Gastrocnemius medialis (tissue), 4 donors: ENCODE results near the gene MRTO4. TPM values are rescaled to one million over a fixed set of nuclear protein-coding genes. Genes with fewer than 3 reads are reported as not detected.

Experiments
- ATAC-seq, 2 donors: fragments of 150-250 bp; one replicate each; pipeline ENCODE4 v1.9.1; 2016
- DNase-seq, 2 donors: peaks; one replicate each; pipeline ENCODE4 v3.0.0-alpha.2; 2019
- H3K27ac ChIP-seq, 4 donors: fragments of 200-600 bp; sonication (generic); 1 replicate in 1 of 4; 2 replicates in 3 of 4; pipeline ENCODE4 v1.5.1; 2016 to 2018; ENCODE audit warnings: mild to moderate bottlenecking in 2 of 4, moderate library complexity in 1 of 4
- H3K27me3 ChIP-seq, 3 donors: fragments of 200-600 bp; sonication (generic) in 2 of 3; 1 replicate in 1 of 3; 2 replicates in 2 of 3; pipeline versions ENCODE4 v1.5.1 to v1.6.0; 2016 to 2019; ENCODE audit warnings: mild to moderate bottlenecking in 1 of 3, moderate library complexity in 1 of 3
- H3K36me3 ChIP-seq, 2 donors: fragments of 200-600 bp; sonication (generic) in 1 of 2; one replicate each; pipeline ENCODE4 v1.5.1; 2017 to 2018
- H3K4me1 ChIP-seq, 2 donors: fragments of 200-600 bp; sonication (generic) in 1 of 2; one replicate each; pipeline ENCODE4 v1.5.1; 2016 to 2017; ENCODE audit warnings: mild to moderate bottlenecking in 2 of 2
- H3K4me3 ChIP-seq, 4 donors: fragments of 200-600 bp; sonication (generic) in 3 of 4; 1 replicate in 1 of 4; 2 replicates in 3 of 4; pipeline ENCODE4 v1.5.1; 2016 to 2019; ENCODE audit warnings: mild to moderate bottlenecking in 2 of 4
- H3K9me3 ChIP-seq, 3 donors: fragments of 200-600 bp; sonication (generic) in 2 of 3; 1 replicate in 1 of 3; 2 replicates in 2 of 3; pipeline ENCODE4 v1.5.1; 2016 to 2019
- POLR2A ChIP-seq, 2 donors: fragments of 450-650 bp; IDR thresholded peaks; one replicate each; pipeline ENCODE4 v1.6.1; 2017; ENCODE audit warnings: antibody characterized with exemption in 2 of 2, mild to moderate bottlenecking in 2 of 2, moderate library complexity in 2 of 2
- in situ Hi-C, 4 donors: fragments of 200-750 bp; cut with MboI; loops; one replicate each; pipeline versions ENCODE4 v1.15.0 to v1.8.0; 2017; ENCODE audit warnings: low sequenced_read_pairs in 4 of 4
- intact Hi-C: fragments of 100-400 bp; cut with DNase I; formaldehyde crosslinking; loops from one replicate; pipeline ENCODE4 v1.15.1; 2023; ENCODE audit warnings: low total_unique reads
- total RNA-seq, 4 donors: library from RNA; depleted of rRNA; stranded (reverse); fragments of >200 nt; gene quantifications; one replicate each; pipeline versions ENCODE4 v1.1.0 to v1.2.3, GENCODE V29; 2016
- TF ChIP-seq, protein P1 (sequence below), 5 experiments: fragments of 450-650 bp in 3 of 5; fragments of 200-600 bp in 2 of 5; sonication (generic) in 2 of 5; IDR thresholded peaks in 4 of 5; conservative IDR thresholded peaks in 1 of 5; 1 replicate in 4 of 5; 2 replicates in 1 of 5; pipeline ENCODE4 v1.5.1; 2016 to 2019; ENCODE audit warnings: antibody characterized with exemption in 5 of 5, mild to moderate bottlenecking in 3 of 5, moderate library complexity in 3 of 5

Gene MRTO4
- total RNA-seq, 4 donors from 2014 or later = 19.2 to 28.8 (median 26.7) TPM

DNA sequence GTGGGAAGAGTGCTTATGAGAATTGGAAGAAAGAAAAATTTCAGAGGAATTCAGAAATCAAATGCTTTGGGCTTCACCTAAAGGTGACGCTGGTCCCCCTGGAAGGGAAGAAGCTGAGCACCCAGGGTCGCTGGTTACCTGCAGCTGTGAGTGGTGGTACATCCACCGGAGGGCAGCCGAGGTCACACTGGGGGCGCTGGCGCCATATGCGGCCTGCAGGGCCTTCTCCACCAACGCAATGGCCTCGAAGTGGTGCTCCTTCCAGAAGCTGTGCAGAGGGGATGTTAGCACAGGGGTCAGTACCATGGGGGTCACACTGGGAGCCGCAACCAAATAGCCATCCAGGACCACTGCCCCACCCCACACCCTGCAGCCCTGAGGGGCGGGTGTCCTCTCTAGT lies 54.3 kb downstream of the MRTO4 start:
- Histone ChIP-seq H3K4me1 (peaks cover 3 to 4% of the 10 kb centered on the region in 2 donors), H3K27me3 (no peaks in the 10 kb centered on the region), H3K27ac (no peak overlapping the region), H3K36me3 (peaks cover 0 to 55% of the 10 kb centered on the region in 2 donors), H3K9me3 (no peaks in the 10 kb centered on the region), H3K4me3 (no peak overlapping the region)
- DNase-seq (no peak), ATAC-seq (no peak)
- TF ChIP-seq, protein P1, sequence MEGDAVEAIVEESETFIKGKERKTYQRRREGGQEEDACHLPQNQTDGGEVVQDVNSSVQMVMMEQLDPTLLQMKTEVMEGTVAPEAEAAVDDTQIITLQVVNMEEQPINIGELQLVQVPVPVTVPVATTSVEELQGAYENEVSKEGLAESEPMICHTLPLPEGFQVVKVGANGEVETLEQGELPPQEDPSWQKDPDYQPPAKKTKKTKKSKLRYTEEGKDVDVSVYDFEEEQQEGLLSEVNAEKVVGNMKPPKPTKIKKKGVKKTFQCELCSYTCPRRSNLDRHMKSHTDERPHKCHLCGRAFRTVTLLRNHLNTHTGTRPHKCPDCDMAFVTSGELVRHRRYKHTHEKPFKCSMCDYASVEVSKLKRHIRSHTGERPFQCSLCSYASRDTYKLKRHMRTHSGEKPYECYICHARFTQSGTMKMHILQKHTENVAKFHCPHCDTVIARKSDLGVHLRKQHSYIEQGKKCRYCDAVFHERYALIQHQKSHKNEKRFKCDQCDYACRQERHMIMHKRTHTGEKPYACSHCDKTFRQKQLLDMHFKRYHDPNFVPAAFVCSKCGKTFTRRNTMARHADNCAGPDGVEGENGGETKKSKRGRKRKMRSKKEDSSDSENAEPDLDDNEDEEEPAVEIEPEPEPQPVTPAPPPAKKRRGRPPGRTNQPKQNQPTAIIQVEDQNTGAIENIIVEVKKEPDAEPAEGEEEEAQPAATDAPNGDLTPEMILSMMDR (IDR thresholded peaks at IDR 0.05 in 4 of 5, conservative IDR thresholded peaks at IDR 0.05 in 1 of 5) = no peak
- TF ChIP-seq POLR2A (IDR thresholded peaks at IDR 0.05) = no peak
- in situ Hi-C loops (no loop called here), intact Hi-C loops (no loop called here)

DNA sequence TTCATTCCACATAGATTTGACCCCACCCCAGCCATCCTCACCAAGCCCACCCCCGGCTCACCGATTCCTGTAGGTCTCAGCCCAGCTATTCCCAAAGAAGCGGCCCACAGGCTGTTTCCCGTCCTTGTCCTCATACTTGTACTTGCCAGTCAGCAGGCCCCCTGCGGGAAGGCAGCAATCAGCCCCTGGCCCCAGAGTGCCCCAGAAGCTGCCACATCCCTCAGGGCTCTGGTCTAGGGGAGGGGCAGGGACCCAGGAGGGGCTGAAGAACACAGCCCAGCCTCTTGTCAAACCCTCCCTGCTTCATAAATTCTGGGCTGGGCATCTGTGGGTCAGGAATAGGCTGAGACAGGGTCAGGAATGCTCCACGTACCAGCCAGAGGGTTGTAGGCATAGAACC lies 55.3 kb downstream of the MRTO4 start:
- DNase-seq (no peak), ATAC-seq (no peak)
- in situ Hi-C loops (no loop called here), intact Hi-C loops (no loop called here)
- Histone ChIP-seq H3K9me3 (no peaks in the 10 kb centered on the region), H3K4me1 (peaks cover 10% of the 10 kb centered on the region in 2 donors), H3K4me3 (no peak overlapping the region), H3K27ac (no peak overlapping the region), H3K27me3 (no peaks in the 10 kb centered on the region), H3K36me3 (peaks cover 0 to 55% of the 10 kb centered on the region in 2 donors)
- TF ChIP-seq, protein P1 (IDR thresholded peaks at IDR 0.05 in 4 of 5, conservative IDR thresholded peaks at IDR 0.05 in 1 of 5) = no peak
- TF ChIP-seq POLR2A (IDR thresholded peaks at IDR 0.05) = no peak

DNA sequence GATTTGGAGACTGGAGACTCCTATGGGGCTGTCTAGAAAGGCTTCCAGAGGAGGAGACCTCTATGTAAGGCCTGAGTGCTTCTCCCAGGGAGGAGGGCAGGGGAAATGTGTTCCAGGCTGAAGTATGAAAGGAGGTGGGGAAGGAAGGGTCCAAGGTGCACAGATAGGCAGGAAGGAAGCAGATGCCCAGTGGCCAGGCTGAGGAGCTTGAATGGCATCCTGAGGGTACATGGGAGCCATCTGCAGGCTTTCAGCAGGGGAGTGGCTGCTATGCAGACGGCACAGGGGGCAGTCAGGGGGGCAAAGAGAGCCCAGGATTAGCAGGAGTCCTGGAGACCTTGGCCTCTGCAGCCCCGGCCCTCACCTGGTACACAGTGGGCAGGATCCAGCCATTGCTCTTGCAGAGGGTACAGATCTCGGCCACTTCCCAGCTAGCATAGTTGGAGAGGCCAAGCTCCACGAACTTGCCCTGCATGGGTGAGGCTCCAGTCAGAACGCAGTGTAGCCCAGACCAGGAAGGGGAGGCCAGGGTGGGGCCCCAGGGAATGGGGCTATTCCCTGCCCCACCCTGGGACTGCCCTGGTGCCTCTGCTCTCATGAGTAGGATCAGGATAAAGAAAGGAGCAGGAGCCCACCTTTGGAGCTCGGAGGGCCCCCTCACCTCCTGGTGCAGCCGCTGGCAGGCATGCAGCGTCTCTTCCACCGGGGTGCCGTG lies 56.3 kb downstream of the MRTO4 start:
- ATAC-seq (no peak), DNase-seq (no peak)
- Histone ChIP-seq H3K4me3 (no peak overlapping the region), H3K27ac (no peak overlapping the region), H3K4me1 (peaks cover 13% of the 10 kb centered on the region in 2 donors), H3K27me3 (no peaks in the 10 kb centered on the region), H3K9me3 (no peaks in the 10 kb centered on the region), H3K36me3 (peaks cover 0 to 55% of the 10 kb centered on the region in 2 donors)
- intact Hi-C loops (no loop called here), in situ Hi-C loops (no loop called here)
- TF ChIP-seq POLR2A (IDR thresholded peaks at IDR 0.05) = no peak
- TF ChIP-seq, protein P1 (IDR thresholded peaks at IDR 0.05 in 4 of 5, conservative IDR thresholded peaks at IDR 0.05 in 1 of 5) = no peak

DNA sequence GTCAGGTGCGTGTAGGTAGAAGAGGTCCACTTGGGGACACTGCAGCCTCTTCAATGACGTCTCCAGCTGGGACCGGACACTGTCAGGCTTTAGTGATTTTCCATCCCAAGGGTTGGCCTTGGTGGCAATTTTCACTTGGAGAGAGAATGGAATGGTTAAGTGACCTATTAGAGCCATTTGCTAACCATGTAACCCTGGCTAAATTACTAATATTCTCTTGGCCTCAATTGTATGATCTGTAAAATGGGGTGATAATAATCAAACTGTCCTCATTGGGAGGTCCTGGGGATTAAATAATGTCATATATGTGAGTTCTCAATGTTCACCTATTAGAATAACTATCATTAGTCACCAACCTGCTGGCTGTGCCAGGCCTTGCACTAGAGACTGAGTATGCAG lies 56.9 kb downstream of the MRTO4 start:
- Histone ChIP-seq H3K4me1 (peaks cover 18 to 19% of the 10 kb centered on the region in 2 donors), H3K4me3 (no peak overlapping the region), H3K36me3 (peaks cover 0 to 51% of the 10 kb centered on the region in 2 donors), H3K9me3 (no peaks in the 10 kb centered on the region), H3K27me3 (no peaks in the 10 kb centered on the region), H3K27ac (no peak overlapping the region)
- intact Hi-C loops (no loop called here), in situ Hi-C loops (no loop called here)
- DNase-seq (no peak), ATAC-seq (no peak)
- TF ChIP-seq, protein P1 (IDR thresholded peaks at IDR 0.05 in 4 of 5, conservative IDR thresholded peaks at IDR 0.05 in 1 of 5) = no peak
- no peak for TF ChIP-seq POLR2A (IDR thresholded peaks at IDR 0.05)
